NCI-H1694 treated with DMSO at 0.1 percent for 48 hours (cell line): ENCODE results near the gene UGT1A4.
A peak's percentile ranks its signal among the peaks of the same experiment; 100 is the strongest.

ENCODE experiments used
- DNase-seq: peaks from one replicate; lab custom pipeline; 2025; lab: John Stamatoyannopoulos, UW

Gene UGT1A4

GRCh38 chr2:233811732-233812131, 93.2 kb downstream of the UGT1A4 start:
- no peak for DNase-seq

- DNase-seq: no peak
Measured at GRCh38 chr2:233813236-233814055, 94.9 kb downstream of the UGT1A4 start.

- no peak for DNase-seq
Measured at GRCh38 chr2:233814056-233814835, 95.7 kb downstream of the UGT1A4 start.

DNA sequence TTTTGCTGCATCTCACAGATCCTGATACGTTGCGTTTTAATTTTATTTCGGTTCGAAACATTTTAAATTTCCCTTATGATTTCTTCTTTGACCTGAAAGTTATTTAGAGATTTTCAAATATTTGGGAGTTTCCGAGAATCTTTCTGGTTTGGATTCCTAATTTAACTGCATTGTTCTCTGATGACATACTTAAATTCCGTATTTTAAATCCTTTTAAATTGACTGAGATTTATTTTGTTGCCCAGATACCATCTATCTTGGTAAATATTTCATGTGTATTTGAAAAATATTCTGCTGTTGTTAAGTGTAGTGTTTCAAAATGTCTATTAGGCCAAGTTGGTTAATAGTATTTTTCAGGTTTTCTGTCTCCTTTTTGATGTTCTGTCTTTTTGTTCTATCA, 97.3 kb downstream of the UGT1A4 start:
- no peak for DNase-seq

- DNase-seq: peak; percentile 70
Measured at GRCh38 chr2:233816334-233816733, 97.8 kb downstream of the UGT1A4 start.

DNA sequence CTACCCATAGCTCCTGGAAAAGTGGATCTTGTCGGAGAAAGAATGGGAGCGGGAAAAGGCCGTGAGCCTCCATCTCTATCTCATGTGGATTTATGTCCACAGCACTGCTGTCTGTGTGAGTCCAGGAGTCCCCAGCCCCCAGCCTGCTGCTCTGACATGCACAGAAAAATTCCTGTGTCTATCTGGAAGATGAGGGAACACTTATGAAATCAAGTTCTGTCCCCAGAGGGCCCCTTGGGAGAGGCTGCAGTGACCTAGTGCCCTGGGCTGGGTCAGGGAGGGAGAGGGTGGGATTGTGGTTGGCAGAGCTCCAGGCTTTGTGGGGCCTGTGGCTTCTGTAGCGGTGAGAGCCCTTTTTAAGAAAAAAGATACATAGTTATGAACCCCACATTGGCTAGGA, 98.2 kb downstream of the UGT1A4 start:
- no peak for DNase-seq

DNA sequence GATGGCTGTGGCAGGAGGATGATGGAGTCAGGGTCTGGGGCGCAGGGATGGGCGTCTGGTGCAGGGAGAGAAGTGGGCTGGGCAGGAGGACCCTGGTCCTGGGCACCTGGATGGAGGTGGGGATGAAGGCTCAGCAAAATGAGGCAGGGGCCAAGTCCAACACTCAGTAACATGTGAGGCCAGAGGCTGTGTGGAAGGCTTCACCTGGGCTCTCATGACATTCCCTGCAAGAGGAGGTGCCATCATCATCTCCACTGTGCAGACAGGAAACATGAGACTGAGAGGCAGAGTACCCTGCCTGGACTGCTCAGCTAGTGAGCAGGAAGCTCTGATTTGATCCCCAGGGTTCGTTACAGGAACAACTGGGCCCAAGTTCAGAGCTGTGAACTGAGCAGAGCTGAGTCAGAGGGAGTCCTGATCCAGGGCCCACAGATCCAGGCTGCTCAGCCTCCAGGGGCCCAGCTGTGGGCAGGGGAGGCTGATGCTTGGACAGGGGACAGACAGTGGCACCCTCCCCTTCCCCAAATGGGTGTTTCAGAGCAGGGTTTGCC, 98.9 kb downstream of the UGT1A4 start:
- no peak for DNase-seq

DNA sequence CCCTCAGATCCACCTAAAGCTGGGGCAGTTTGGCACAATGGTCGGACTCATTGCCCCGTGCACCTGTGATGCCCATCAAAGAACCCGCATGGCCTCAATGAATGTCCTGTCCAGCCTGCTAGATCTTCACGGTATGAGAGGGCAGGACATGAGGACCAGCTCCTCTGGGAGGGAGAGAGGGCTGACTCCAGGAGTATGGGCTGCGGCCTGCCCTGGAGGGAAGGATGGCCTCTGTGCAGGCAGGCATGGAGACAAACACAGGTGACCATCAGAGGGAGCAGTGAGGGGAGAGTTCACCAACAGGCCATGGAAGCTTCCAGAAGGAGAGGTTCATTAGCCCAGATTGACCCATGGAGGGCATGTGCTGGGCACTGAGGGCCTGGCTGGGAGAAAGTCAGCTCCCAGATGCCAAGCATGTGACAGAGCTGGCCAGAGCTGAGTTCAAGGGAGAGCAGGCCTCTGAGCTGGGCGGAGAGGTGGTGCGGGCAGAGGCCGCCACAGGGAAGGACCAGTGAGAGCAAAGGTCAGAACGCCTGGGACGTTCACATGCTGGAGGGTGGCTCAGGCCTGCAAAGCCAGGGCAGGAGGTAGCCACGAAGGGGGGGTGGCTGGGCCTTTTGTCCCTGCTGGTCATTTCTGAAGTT, 99.6 kb downstream of the UGT1A4 start:
- DNase-seq: no peak

- no peak for DNase-seq
Measured at GRCh38 chr2:233818639-233819621, 100.4 kb downstream of the UGT1A4 start.

DNA sequence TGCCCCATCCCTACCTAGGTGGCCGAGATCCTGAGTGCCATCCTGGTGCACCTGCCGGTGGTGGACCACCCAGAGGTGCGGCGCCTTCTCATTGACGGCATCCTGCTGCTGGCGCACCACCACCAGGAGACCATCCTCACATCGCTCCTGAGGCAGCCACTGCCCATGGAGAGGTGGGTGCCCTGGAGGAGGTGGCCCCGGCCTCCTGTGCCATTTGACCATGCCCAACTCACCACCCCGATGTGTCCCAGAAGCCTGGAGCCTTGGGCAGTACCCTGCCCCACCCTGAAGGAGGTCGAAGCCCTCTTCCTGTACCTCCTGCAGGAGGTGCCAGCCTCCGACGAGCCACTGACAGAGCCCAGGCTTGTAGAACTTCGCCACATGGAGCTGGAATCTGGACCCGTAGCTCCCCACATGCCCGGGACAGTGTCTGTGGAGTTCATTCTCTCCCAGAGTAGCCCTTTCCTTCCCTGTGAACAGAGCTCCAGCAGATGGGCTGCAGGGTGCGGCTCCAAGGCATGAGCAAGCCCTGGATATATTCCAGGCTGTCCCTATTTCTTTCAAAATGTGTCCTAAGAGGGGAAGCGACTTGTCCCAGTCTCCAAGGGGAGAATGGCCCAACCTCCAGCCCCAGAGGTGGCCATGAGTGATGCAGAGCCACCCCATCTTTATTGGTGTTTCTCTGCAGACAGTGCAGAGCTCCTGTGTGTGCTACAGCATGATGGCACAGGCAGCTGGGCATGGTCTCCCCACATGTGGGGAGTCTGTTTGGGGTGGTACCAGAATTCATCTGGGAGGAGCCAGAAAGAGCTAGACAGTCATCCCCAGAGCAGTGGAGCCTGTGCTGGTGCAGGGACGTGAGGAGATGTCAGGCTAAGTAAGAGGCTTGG, 101.6 kb downstream of the UGT1A4 start:
- no peak for DNase-seq

- DNase-seq: no peak
Measured at GRCh38 chr2:233820774-233821105, 102.2 kb downstream of the UGT1A4 start.

- DNase-seq: no peak
Measured at GRCh38 chr2:233821196-233821595, 102.7 kb downstream of the UGT1A4 start.

DNA sequence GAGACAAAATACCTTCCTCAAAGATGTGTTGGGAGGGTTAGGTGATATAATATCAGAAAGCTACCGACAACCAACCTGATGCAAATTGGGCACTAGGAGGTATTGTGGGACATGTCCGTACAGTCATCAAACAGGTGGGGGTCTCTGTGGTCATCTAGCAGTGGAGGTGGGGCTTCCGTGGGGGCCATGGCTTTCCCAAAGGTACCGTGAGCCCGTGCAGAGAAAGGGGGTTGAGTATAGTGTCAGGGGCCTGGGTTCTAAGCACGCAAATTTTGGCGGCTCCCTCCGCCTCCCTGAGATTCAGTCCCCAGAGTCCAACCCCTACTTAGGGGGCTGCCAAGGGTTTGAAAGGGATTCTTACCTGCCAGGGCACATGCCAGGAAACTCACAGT, 103.2 kb downstream of the UGT1A4 start:
- DNase-seq: no peak

DNA sequence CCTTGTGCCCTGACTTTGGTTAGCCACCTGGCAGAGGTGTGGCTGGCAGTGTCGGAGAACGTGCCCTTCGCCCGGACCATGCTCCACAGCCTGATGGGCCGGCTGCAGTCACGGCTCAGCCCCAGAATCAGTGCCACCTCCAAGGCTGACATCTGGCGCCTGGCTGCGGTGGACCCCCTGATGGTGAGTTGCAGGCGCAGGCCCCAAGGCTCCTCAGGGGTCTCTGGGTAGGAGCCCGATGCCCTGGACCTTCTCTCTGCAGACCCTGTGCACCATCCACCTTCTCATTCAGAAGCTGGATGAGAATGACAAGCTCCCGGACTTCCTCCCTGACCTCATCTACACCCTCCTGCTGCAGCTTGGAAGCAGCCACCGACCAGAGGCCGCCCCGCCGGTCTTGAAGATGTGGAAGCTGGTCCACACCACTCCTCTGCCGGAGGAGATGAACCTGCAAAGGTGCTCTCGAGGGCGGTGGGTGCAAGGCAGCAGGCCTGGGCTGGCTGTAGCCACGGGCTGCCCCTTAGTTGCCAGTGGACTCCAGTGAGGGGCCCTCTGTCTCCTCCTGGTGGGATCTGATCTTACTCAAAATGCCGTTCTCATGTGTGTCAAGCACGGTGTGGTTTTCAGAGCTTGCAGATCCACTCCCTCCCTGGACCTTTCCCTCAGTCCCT, 103.7 kb downstream of the UGT1A4 start:
- DNase-seq: no peak
